MV-4-11 (cell line): ENCODE results near the gene LRFN2.

ENCODE experiments used
- DNase-seq: peaks from one replicate; lab custom pipeline; 2025; lab: John Stamatoyannopoulos, UW

Gene LRFN2

DNA sequence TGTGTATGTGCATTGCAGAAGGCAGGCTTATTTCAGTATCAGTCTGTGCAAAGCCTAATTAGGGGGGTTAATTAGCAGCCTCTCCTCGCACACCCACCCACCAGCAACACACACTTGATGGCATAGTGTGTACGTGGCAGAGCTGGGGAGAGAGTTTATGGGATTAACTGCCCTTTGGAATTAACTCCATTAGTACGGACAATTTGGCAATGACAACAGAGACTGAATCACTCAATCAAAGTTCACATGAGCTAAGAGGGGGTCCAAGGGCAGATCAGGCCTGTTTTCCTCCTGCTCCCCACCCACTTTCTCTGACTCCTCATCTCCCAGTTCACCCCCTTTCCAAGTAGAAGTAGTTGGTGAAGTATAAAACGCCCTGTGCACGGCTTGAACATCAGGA is 69.5 kb downstream of the LRFN2 start:
- DNase-seq: no peak

GRCh38 chr6:40516429-40516828 is 70.7 kb downstream of the LRFN2 start:
- DNase-seq: no peak

DNA sequence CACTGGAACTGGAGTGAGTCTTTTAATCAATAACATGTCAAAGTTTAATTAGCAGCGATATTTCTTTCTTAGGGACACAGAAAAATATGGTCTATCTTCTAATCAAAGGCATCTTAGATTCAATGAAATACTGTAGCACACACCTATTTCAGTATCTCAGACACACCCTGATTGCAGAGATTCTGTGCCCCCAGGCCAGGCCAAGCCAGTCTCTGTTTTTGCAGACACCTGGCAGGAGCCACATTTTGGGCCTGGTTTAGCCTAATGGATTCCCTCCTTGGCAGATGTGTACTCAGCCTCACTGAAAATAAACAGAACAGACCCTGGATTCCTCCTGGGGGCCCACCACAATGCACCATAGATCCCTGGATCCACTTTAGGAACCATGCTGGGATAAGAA is 74.8 kb downstream of the LRFN2 start:
- no peak for DNase-seq

- no peak for DNase-seq
Measured at GRCh38 chr6:40511884-40512283, 75.3 kb downstream of the LRFN2 start.

DNA sequence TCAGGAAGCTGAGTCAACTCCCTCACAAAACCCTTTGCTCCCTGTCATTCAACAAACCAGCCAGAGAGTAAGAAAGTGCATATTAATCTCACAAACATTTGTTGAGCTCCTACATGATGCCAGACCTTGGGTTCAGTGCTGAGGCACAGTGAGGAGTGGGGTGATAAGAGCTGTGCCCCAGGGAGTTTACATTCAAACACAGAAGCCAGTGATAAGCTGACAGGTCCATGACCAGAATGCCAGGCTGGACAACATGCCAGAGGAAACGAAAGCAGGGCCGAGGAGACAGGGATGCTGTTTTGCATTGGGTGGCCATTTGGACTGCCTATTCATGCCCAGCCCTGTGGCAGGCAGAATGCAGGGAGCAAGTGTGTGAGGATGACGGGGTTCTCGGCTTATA is 76.7 kb downstream of the LRFN2 start:
- DNase-seq: no peak

GRCh38 chr6:40509716-40510260 is 77.4 kb downstream of the LRFN2 start:
- no peak for DNase-seq

DNA sequence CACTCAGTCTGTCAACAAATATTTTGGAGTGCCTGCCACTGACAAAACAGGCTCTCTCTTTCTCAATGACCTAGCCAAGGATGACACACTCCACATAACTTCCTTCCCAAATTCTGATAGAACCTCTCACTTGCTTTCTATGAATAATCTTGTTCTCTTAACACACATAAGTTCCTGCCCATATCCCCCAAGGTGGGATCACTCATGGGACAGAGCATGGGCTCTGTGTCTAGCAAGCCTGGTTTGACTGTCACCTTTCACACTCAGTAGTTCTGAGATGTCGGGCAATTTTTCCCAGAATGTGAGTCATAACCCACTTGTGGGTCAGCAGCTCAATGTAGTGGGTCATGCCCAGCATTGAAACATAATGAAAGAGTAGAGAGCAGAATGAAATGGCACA is 78.1 kb downstream of the LRFN2 start:
- no peak for DNase-seq

DNA sequence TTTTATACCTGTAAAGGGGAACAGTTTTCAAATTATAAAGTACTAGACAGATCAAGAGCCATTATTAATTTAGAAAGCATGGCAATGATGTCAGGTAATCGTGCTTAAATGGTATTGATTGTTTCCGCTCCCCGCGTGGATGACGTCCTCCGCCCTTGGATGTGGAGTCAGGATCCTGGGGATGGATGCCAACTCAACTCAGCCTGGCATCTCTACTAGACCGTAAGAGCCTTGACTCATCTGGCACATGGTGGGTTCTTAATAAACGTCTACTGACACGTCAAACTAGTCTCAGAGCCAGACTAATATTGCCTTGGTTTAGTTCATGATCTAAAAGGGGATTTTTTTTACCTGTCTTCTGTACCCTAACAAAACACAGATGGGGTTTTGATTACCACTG is 80.2 kb downstream of the LRFN2 start:
- no peak for DNase-seq

- DNase-seq: peak; percentile 19
Measured at GRCh38 chr6:40505191-40505810, 81.9 kb downstream of the LRFN2 start.

DNA sequence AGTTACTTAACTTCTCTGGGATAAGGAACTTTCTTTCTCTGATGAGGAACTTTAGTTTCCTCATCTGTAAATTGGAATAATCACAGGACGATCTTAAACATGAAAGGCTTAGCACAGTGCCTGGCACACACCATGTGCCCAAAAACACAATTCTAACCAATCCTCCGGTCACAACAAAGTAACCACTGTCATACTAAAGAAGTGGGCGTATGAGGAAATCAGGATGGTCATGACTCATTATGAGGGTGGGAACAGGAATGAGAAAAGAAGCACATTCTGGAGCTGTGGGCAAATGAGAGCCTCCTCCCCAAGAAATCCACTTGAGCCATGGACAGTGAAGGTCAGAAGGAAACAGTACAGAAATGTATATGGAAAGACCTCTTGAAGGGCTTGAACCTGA is 82.9 kb downstream of the LRFN2 start:
- peak; percentile 1 for DNase-seq

DNA sequence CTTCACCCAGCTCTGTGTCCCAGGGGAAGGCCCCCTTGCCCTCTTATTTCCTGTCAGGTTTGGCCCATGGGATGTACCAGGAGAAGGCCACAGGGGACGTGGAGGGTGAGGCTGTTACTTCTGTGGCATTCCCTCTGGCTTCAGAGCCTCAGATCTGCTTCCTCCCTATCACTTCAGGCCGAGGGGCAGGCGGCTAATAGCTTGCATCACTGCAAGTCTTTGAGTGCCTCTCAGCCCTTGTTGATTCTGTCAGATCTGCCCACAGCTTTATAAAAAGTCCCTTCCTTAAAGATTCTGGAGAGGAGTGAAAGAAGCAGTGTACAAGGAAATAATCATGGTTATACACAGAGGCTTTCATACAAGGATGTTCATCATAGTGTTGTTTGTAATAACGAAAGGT is 86.9 kb downstream of the LRFN2 start:
- no peak for DNase-seq

DNA sequence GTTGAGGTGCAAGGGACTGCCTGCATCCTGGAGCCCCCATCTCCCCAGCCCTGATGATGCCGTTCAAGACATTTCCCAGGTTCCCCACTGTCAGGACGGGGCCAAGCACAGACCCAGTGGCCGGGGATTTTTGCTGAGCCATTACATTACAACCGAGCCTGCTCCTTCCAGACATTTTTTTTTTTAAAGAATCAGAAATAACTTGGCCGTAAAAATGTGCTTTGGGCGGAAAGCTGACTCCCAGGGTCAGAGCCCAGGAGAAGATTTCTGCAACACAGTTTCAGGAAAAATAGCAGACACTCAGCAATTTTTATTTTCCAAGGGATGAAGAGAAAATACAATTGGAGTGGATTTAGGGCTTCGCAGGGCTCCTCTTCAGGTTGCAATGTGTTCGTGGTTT is 87.9 kb downstream of the LRFN2 start:
- DNase-seq: no peak

DNA sequence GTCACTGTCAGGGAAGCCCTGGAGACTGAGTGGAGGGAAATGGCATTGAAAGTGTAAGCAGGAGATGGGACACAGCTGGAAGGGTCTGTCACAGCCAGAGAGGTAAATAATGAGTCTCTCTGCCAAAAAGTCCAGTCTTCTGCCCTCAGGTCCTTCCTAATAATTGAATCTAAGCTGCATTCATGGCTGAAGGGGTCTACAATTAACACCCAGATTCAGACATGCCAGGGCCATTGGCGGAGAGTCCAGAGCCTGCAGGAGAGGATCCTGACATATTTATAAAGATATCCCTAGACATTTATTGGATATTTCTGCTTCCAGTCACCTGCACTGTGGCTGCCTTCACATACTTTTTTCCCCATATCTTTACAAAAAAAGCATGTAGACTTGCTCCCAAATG is 89.0 kb downstream of the LRFN2 start:
- DNase-seq: no peak

GRCh38 chr6:40492187-40492586 is 95.0 kb downstream of the LRFN2 start:
- DNase-seq: no peak

DNA sequence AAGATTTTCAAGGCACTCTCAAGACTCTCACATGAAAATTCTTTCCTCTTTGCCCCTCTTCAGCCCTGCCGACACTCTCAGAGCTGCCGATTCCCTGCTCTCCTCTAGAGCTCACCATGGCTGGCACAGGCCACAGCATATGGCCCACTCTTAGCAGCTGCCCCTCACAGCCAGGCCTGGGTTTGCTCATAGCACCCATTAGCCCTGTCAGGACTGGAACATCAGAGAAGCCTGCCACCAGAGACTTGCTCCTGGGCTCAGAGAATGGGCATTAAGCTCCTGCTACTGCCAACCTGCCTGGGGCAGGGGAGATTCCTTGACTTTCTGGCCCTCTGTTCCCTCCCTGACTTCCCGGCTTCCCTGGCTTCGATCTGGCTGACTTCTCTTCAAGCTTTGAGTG is 96.7 kb downstream of the LRFN2 start:
- no peak for DNase-seq

DNA sequence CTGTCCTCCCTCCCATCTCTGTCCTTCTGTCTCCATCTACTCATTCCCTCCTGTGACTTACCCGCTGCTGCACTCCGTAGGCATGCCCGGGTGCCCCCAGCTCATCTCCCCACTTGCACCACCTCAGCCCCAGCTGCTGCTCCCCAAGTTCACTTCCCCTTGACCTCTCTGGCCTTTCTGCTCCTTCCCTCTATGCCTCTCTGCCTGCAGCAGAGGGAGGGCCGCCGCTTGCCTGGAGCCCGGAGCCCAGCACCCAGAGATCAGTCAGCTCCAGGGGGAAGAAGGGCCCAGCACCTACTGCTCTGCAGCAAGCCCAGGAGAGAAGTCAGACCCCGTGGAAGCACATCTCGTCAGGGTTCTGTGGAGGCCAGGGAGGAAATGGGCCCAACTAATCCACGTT is 97.4 kb downstream of the LRFN2 start:
- DNase-seq: no peak

- DNase-seq: no peak
Measured at GRCh38 chr6:40486576-40486975, 100.6 kb downstream of the LRFN2 start.

GRCh38 chr6:40485795-40486194 is 101.4 kb downstream of the LRFN2 start:
- DNase-seq: no peak

DNA sequence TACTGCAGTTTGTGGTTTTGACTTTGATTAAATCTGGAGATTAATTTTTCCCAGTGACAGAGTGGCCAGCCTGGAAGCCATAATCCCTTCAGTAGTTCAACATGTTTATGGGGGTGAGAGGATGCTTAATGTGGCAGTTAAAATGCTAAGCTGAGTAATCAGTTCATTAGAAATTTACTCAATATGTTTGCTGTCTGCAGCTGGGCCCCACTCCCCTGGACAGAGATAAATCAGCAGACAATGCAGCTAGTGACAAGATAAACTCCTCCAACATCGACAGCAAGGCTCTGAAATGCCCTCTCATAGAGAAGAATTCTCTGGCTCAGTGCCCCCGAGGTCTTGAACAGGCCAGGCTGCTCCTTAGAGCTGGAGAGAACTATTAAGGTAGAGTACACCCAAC is 101.9 kb downstream of the LRFN2 start:
- no peak for DNase-seq

GRCh38 chr6:40484066-40484465 is 103.1 kb downstream of the LRFN2 start:
- no peak for DNase-seq

GRCh38 chr6:40482532-40482931 is 104.6 kb downstream of the LRFN2 start:
- DNase-seq: no peak

GRCh38 chr6:40480678-40481077 is 106.5 kb downstream of the LRFN2 start:
- DNase-seq: no peak

- no peak for DNase-seq
Measured at GRCh38 chr6:40479706-40480105, 107.5 kb downstream of the LRFN2 start.
